ENCODE measurements around the gene EIF4B. TPM values are rescaled to one million over a fixed set of nuclear protein-coding genes. Genes with fewer than 3 reads are reported as not detected.
A peak's percentile ranks its signal among the peaks of the same experiment; 100 is the strongest.

The EIF4B gene
- total and polyA plus RNA-seq, 2 of the 13 experiments (the other 11 are each of a cell fraction or from before 2014, with no cell fraction given), result 416 to 548 TPM

GRCh38 chr12:52975204-52975603 is 31.1 kb upstream of the EIF4B start:
- ATAC-seq (peak; percentile 61), DNase-seq (ENCODE audit: low spot score) (peak; percentile 57), FAIRE-seq (no peak)
- no peak overlapping the region for H2AFZ ChIP-seq (ENCODE audit: low read length)
- H4K20me1 ChIP-seq (ENCODE audit: insufficient read depth, low read length), result no peaks in the 10 kb centered on the region
- H3K27ac ChIP-seq (ENCODE audit: extremely low read length, insufficient read depth, low read length), result no peak overlapping the region
- H3K4me3 ChIP-seq (replicated peaks in 1 of 3; ENCODE audit: insufficient read depth in 1 of 3, low read depth in 2 of 3, low read length in 3 of 3), result peak overlapping the region in 1 of 3 experiments; percentile 44; a peak in 2 of 6 replicates
- peak overlapping the region; percentile 36; the same call in 1 of the 2 replicates for H3K9ac ChIP-seq (ENCODE audit: insufficient read depth, low read depth, low read length)
- H3K4me2 ChIP-seq (ENCODE audit: low read depth, low read length), result peak overlapping the region; percentile 62
- ChIA-PET POLR2A (interaction anchor here (0.6 to 1.2 kb wide), 5 partner anchors 26 to 367 kb away, joined by 3 to 5 read pairs (median 4); partner anchors contain the start of genes KRT18 and KRT8), CTCF (ENCODE audit: low intra/inter-chr PET ratio, low total read pairs) (interaction anchor here (2.5 to 2.8 kb wide), 2 partner anchors 70 to 90 kb away, joined by 14 to 21 read pairs; partner anchors contain the start of gene KRT8)
- no peaks in the 10 kb centered on the region for H3K27me3 ChIP-seq (ENCODE audit: control insufficient read depth in 1 of 2, insufficient read depth in 2 of 2, low read length in 2 of 2)
- no peaks in the 10 kb centered on the region for H3K9me3 ChIP-seq (ENCODE audit: low read length)
- no peaks in the 10 kb centered on the region for H3K36me3 ChIP-seq (replicated peaks in 1 of 2; ENCODE audit: control insufficient read depth in 1 of 2, insufficient read depth in 2 of 2, low read length in 2 of 2)
- no TSS peak for BruUV-seq (replicated peaks)
- intact Hi-C loops (cut with micrococcal nuclease; ENCODE audit: unreplicated experiment) (no loop called here), in situ Hi-C loops (cut with HindIII; ENCODE audit: extremely low pct_ligation_motif_present, low pct_unique_long_range_greater_than_20kb) (loop anchor here (5.0 to 25.0 kb wide), 4 partner anchors 88 to 838 kb away; partner anchors contain the start of genes KRT1 and KRT84)
- 30% methylated on average over 3 of the region's 3 CpGs for WGBS (ENCODE audit: low lambda C conversion rate)
- no peaks in the 10 kb centered on the region for H3K79me2 ChIP-seq (ENCODE audit: insufficient read depth, low read length)
- H3K4me1 ChIP-seq (ENCODE audit: insufficient read depth, low read length), result peaks cover 74% of the 10 kb centered on the region
- no peak for TF ChIP-seq RAD51 (IDR thresholded peaks at IDR 0.05; ENCODE audit: borderline replicate concordance)
- TF ChIP-seq HNRNPK (IDR thresholded peaks at IDR 0.05; ENCODE audit: low read depth, low read length, poor library complexity, severe bottlenecking), result no peak
- 0 out of 2 replicates have a peak, but pooled peaks have one; percentile 84 for TF ChIP-seq ZNF572 (CRISPR knock-in tag; IDR thresholded peaks at IDR 0.05)
- TF ChIP-seq MIER2 (CRISPR knock-in tag; IDR thresholded peaks at IDR 0.05), result no peak
- TF ChIP-seq HNRNPUL1 (IDR thresholded peaks at IDR 0.05; ENCODE audit: low read depth, low read length), result no peak
- no peak for TF ChIP-seq ATF6 (CRISPR knock-in tag; conservative IDR thresholded peaks at IDR 0.05)
- TF ChIP-seq ZFX (CRISPR knock-in tag; IDR thresholded peaks at IDR 0.05; ENCODE audit: low read depth), result 0 out of 2 replicates have a peak, but pooled peaks have one; percentile 18
- TF ChIP-seq ETV5 (CRISPR knock-in tag; IDR thresholded peaks at IDR 0.05; ENCODE audit: borderline replicate concordance), result peak; percentile 67; the same call in 1 of the 2 replicates
- TF ChIP-seq, protein P1, sequence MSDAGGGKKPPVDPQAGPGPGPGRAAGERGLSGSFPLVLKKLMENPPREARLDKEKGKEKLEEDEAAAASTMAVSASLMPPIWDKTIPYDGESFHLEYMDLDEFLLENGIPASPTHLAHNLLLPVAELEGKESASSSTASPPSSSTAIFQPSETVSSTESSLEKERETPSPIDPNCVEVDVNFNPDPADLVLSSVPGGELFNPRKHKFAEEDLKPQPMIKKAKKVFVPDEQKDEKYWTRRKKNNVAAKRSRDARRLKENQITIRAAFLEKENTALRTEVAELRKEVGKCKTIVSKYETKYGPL (CRISPR knock-in tag; IDR thresholded peaks at IDR 0.05), result no peak
- TF ChIP-seq SNRNP70 (IDR thresholded peaks at IDR 0.05; ENCODE audit: low read depth, low read length), result no peak
- no peak for TF ChIP-seq NCOA1 (CRISPR knock-in tag; IDR thresholded peaks at IDR 0.05)
- TF ChIP-seq REL (CRISPR knock-in tag; conservative IDR thresholded peaks at IDR 0.05), result no peak
- TF ChIP-seq, protein P2, sequence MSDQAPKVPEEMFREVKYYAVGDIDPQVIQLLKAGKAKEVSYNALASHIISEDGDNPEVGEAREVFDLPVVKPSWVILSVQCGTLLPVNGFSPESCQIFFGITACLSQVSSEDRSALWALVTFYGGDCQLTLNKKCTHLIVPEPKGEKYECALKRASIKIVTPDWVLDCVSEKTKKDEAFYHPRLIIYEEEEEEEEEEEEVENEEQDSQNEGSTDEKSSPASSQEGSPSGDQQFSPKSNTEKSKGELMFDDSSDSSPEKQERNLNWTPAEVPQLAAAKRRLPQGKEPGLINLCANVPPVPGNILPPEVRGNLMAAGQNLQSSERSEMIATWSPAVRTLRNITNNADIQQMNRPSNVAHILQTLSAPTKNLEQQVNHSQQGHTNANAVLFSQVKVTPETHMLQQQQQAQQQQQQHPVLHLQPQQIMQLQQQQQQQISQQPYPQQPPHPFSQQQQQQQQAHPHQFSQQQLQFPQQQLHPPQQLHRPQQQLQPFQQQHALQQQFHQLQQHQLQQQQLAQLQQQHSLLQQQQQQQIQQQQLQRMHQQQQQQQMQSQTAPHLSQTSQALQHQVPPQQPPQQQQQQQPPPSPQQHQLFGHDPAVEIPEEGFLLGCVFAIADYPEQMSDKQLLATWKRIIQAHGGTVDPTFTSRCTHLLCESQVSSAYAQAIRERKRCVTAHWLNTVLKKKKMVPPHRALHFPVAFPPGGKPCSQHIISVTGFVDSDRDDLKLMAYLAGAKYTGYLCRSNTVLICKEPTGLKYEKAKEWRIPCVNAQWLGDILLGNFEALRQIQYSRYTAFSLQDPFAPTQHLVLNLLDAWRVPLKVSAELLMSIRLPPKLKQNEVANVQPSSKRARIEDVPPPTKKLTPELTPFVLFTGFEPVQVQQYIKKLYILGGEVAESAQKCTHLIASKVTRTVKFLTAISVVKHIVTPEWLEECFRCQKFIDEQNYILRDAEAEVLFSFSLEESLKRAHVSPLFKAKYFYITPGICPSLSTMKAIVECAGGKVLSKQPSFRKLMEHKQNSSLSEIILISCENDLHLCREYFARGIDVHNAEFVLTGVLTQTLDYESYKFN (CRISPR knock-in tag; conservative IDR thresholded peaks at IDR 0.05), result 0 out of 2 replicates have a peak, but pooled peaks have one; percentile 20
- TF ChIP-seq KLF13 (CRISPR knock-in tag; IDR thresholded peaks at IDR 0.05), result no peak
- TF ChIP-seq ZNF333 (CRISPR knock-in tag; IDR thresholded peaks at IDR 0.05; ENCODE audit: borderline replicate concordance), result no peak
- no peak for TF ChIP-seq SRSF4 (IDR thresholded peaks at IDR 0.05; ENCODE audit: low read depth, low read length, poor library complexity, severe bottlenecking)
- no peak for TF ChIP-seq NR2F2 (IDR thresholded peaks at IDR 0.05; ENCODE audit: borderline replicate concordance, low read depth)
- TF ChIP-seq GABPB1 (CRISPR knock-in tag; IDR thresholded peaks at IDR 0.05), result peak; percentile 50; the same call in 1 of the 2 replicates
- TF ChIP-seq STAT5B (CRISPR knock-in tag; IDR thresholded peaks at IDR 0.05), result no peak
- no peak for TF ChIP-seq ATAD3A (CRISPR knock-in tag; IDR thresholded peaks at IDR 0.05)
